Natural killer cell (primary cell): ENCODE data around the gene SMCO3. TPM values are rescaled to one million over a fixed set of nuclear protein-coding genes. Genes with fewer than 3 reads are reported as not detected.
"Not testable (repeated sequence)": the region's sequence is repeated elsewhere in the genome, so short reads cannot be mapped to it uniquely, and the experiment has no call there.

Source experiments
- ATAC-seq, 3 donors: fragments of 150-1000 bp in 2 of 3; fragments of 200-7000 bp in 1 of 3; cut with Tn5 transposase; 1 replicate in 1 of 3; 2 replicates in 2 of 3; pipeline ENCODE4 v1.10.0; 2021; ENCODE audit warnings: mild to moderate bottlenecking in 2 of 3, moderate library complexity in 2 of 3
- DNase-seq, 2 donors: peaks; one replicate each; pipeline versions ENCODE4 v3.0.0 to v3.0.0-alpha.2; 2013 to 2021; ENCODE audit warnings: mixed read lengths in 1 of 2
- H3K27ac ChIP-seq: one replicate; pipeline ENCODE4 v1.5.1; 2013; ENCODE audit warnings: mild to moderate bottlenecking, low read length
- H3K27me3 ChIP-seq: one replicate; pipeline ENCODE4 v1.6.1; 2013; ENCODE audit warnings: low read length; ENCODE audit not compliant: control insufficient read depth, insufficient read depth
- H3K36me3 ChIP-seq: one replicate; pipeline ENCODE4 v1.6.1; 2013; ENCODE audit warnings: low read length; ENCODE audit not compliant: control insufficient read depth, insufficient read depth
- H3K4me1 ChIP-seq: one replicate; pipeline ENCODE4 v1.6.1; 2013; ENCODE audit warnings: low read length; ENCODE audit not compliant: control insufficient read depth, insufficient read depth
- H3K4me3 ChIP-seq: one replicate; pipeline ENCODE4 v1.5.1; 2013; ENCODE audit warnings: low read length
- H3K9me3 ChIP-seq: one replicate; pipeline ENCODE4 v1.6.1; 2013; ENCODE audit warnings: low read length; ENCODE audit not compliant: control insufficient read depth, insufficient read depth
- H3K27ac Mint-ChIP-seq, 2 donors: one replicate each; pipeline ENCODE4 v1.8.0; 2022; ENCODE audit warnings: mild to moderate bottlenecking in 2 of 2, mixed read lengths in 2 of 2, moderate library complexity in 1 of 2
- H3K27me3 Mint-ChIP-seq, 2 donors: one replicate each; pipeline ENCODE4 v1.8.0; 2022; ENCODE audit warnings: low read depth in 2 of 2, mixed read lengths in 2 of 2
- H3K36me3 Mint-ChIP-seq: one replicate; pipeline ENCODE4 v1.8.0; 2022; ENCODE audit warnings: mixed read lengths
- H3K4me1 Mint-ChIP-seq, 2 donors: one replicate each; pipeline ENCODE4 v1.8.0; 2022; ENCODE audit warnings: mixed read lengths in 2 of 2
- H3K4me3 Mint-ChIP-seq: one replicate; pipeline ENCODE4 v1.8.0; 2022; ENCODE audit warnings: mild to moderate bottlenecking, moderate library complexity, mixed read lengths
- H3K9me3 Mint-ChIP-seq, 2 donors: one replicate each; pipeline ENCODE4 v1.8.0; 2022; ENCODE audit warnings: mixed read lengths in 2 of 2
- CTCF ChIP-seq: fragments of 200-600 bp; IDR thresholded peaks from one replicate; pipeline ENCODE4 v1.8.0; 2022; ENCODE audit warnings: antibody characterized with exemption
- WGBS: methylation state at CpG from one replicate; pipeline ENCODE4 v1.1.7; 2013; ENCODE audit warnings: missing lambda C conversion rate; ENCODE audit not compliant: insufficient coverage; 5-methylcytosine and 5-hydroxymethylcytosine counted together
- intact Hi-C: fragments of 100-400 bp; cut with micrococcal nuclease; formaldehyde crosslinking; loops from one replicate; pipeline ENCODE4 v1.14.2; 2022
- total RNA-seq, 4 donors: library from RNA; stranded (reverse); fragments of 120-200 nt in 1 of 4; gene quantifications; one replicate each; pipeline versions ENCODE4 v1.2.3 to v1.2.4, GENCODE V29; 2013 to 2022

SMCO3 gene
- total RNA-seq, 3 donors from 2014 or later (not counting 1 experiment from before 2014, with no cell fraction given) = not detected

GRCh38 chr12:14768823-14769405, 45.1 kb downstream of the SMCO3 start:
- H3K9me3 Mint-ChIP-seq = no peaks in the 10 kb centered on the region
- peaks cover 11% of the 10 kb centered on the region for H3K36me3 Mint-ChIP-seq
- WGBS = 55% methylated on average over 15 of the region's 16 CpGs
- Histone ChIP-seq H3K27me3 (no peaks in the 10 kb centered on the region), H3K4me1 (peaks cover 31% of the 10 kb centered on the region), H3K27ac (peak overlapping the region; percentile 93), H3K9me3 (no peaks in the 10 kb centered on the region), H3K36me3 (peaks cover 6% of the 10 kb centered on the region), H3K4me3 (peak overlapping the region; percentile 70)
- intact Hi-C loops = no loop called here
- peak in 1 of 2 donors; percentile 57 for DNase-seq
- H3K4me1 Mint-ChIP-seq = peaks cover 63 to 64% of the 10 kb centered on the region in 2 donors
- H3K4me3 Mint-ChIP-seq = peak overlapping the region; percentile 96
- TF ChIP-seq CTCF = no peak
- ATAC-seq = no peak
- H3K27me3 Mint-ChIP-seq = no peaks in the 10 kb centered on the region
- H3K27ac Mint-ChIP-seq = peak overlapping the region; percentile 99

GRCh38 chr12:14767617-14768016, 46.4 kb downstream of the SMCO3 start:
- Mint-ChIP-seq H3K9me3 (no peaks in the 10 kb centered on the region), H3K4me3 (peak overlapping the region; percentile 1), H3K4me1 (peaks cover 58 to 63% of the 10 kb centered on the region in 2 donors), H3K27ac (peak overlapping the region; percentile 99), H3K36me3 (peaks cover 11% of the 10 kb centered on the region), H3K27me3 (no peaks in the 10 kb centered on the region)
- no peak overlapping the region for H3K27ac ChIP-seq
- no peaks in the 10 kb centered on the region for H3K9me3 ChIP-seq
- TF ChIP-seq CTCF = no peak
- H3K36me3 ChIP-seq = peaks cover 6% of the 10 kb centered on the region
- H3K4me3 ChIP-seq = no peak overlapping the region
- H3K27me3 ChIP-seq = no peaks in the 10 kb centered on the region
- DNase-seq (no peak), ATAC-seq (no peak)
- WGBS = no CpG with 5 or more reads among the region's 1 CpG
- peaks cover 22% of the 10 kb centered on the region for H3K4me1 ChIP-seq
- intact Hi-C loops = no loop called here

- H3K36me3 Mint-ChIP-seq = peaks cover 14% of the 10 kb centered on the region
- H3K36me3 ChIP-seq = peaks cover 10% of the 10 kb centered on the region
Measured at GRCh38 chr12:14766649-14767215, 47.2 kb downstream of the SMCO3 start.

GRCh38 chr12:14766020-14766419, 48.0 kb downstream of the SMCO3 start:
- intact Hi-C loops, H3K27me3 Mint-ChIP-seq, H3K27ac ChIP-seq, H3K36me3 ChIP-seq, DNase-seq, ATAC-seq, H3K4me3 Mint-ChIP-seq, H3K27me3 ChIP-seq, H3K4me3 ChIP-seq, H3K9me3 Mint-ChIP-seq, H3K9me3 ChIP-seq: not testable (repeated sequence)
- 99% methylated on average over 3 of the region's 3 CpGs for WGBS
- Mint-ChIP-seq H3K36me3 (peaks cover 18% of the 10 kb centered on the region), H3K27ac (peak overlapping the region in 1 of 2 donors; percentile 51), H3K4me1 (peaks cover 43 to 63% of the 10 kb centered on the region in 2 donors)
- peaks cover 16% of the 10 kb centered on the region for H3K4me1 ChIP-seq

More at GRCh38 chr12:14766649-14767215, 47.2 kb downstream of the SMCO3 start:
- intact Hi-C loops = no loop called here
- Mint-ChIP-seq H3K9me3 (no peaks in the 10 kb centered on the region), H3K27me3 (no peaks in the 10 kb centered on the region), H3K4me1 (peaks cover 50 to 65% of the 10 kb centered on the region in 2 donors), H3K4me3 (peak overlapping the region; percentile 21), H3K27ac (peak overlapping the region; percentile 99)
- DNase-seq = no peak
- no peak for ATAC-seq
- Histone ChIP-seq H3K9me3 (no peaks in the 10 kb centered on the region), H3K4me3 (no peak overlapping the region), H3K4me1 (peaks cover 16% of the 10 kb centered on the region), H3K27ac (no peak overlapping the region), H3K27me3 (no peaks in the 10 kb centered on the region)
- 96% methylated on average over 2 of the region's 3 CpGs for WGBS
- TF ChIP-seq CTCF = no peak
